B cell (primary cell): ENCODE results near the gene FATE1. TPM values are rescaled to one million over a fixed set of nuclear protein-coding genes. Genes with fewer than 3 reads are reported as not detected.

ENCODE experiments used
- ATAC-seq: fragments of 200-7000 bp; cut with Tn5 transposase; one replicate; pipeline ENCODE4 v1.10.0; 2021; ENCODE audit warnings: low read depth, mild to moderate bottlenecking, moderate number of reproducible peaks, moderate library complexity
- CTCF ChIA-PET: fragments of 350-600 bp; sonication (Branson Sonifier 250); formaldehyde crosslinking; loops from one replicate; lab custom pipeline; 2021; ENCODE audit warnings: antibody characterized with exemption, inconsistent platforms; lab: Charles Lee
- POLR2A ChIA-PET: fragments of 350-600 bp; sonication (Branson Sonifier 250); formaldehyde crosslinking; loops from one replicate; lab custom pipeline; 2021; ENCODE audit warnings: antibody characterized with exemption; lab: Charles Lee
- DNase-seq: peaks from one replicate; pipeline ENCODE4 v3.0.0; 2013
- H2AFZ ChIP-seq: 2 replicates; pipeline ENCODE4 v1.6.1; 2012; ENCODE audit warnings: mild to moderate bottlenecking, low read depth, low read length; ENCODE audit not compliant: insufficient read depth, poor library complexity, severe bottlenecking
- H3K27ac ChIP-seq, 2 donors: 1 replicate in 1 of 2; 2 replicates in 1 of 2; pipeline ENCODE4 v1.5.1; 2012 to 2013; ENCODE audit warnings: low read length in 2 of 2, mild to moderate bottlenecking in 2 of 2, moderate library complexity in 1 of 2
- H3K27me3 ChIP-seq, 4 experiments: fragments of 200-600 bp in 1 of 4; sonication (generic) in 1 of 4; replicated peaks in 1 of 4; 1 replicate in 2 of 4; 2 replicates in 2 of 4; pipeline versions ENCODE4 v1.6.1 to v1.7.0; 2013 to 2016; ENCODE audit warnings: low read length in 3 of 4, mild to moderate bottlenecking in 2 of 4, mixed read lengths in 1 of 4, moderate library complexity in 1 of 4; ENCODE audit not compliant: insufficient read depth in 4 of 4, control insufficient read depth in 3 of 4; ENCODE audit errors: control extremely low read depth in 1 of 4
- H3K36me3 ChIP-seq, 2 experiments: replicated peaks in 1 of 2; 1 replicate in 1 of 2; 2 replicates in 1 of 2; pipeline versions ENCODE4 v1.6.1 to v1.7.1; 2013; ENCODE audit warnings: low read length in 1 of 2; ENCODE audit not compliant: insufficient read depth in 2 of 2, control insufficient read depth in 1 of 2; ENCODE audit errors: control extremely low read depth in 1 of 2, extremely low read depth in 1 of 2
- H3K4me1 ChIP-seq, 2 donors: fragments of 200-600 bp in 1 of 2; sonication (generic) in 1 of 2; 1 replicate in 1 of 2; 2 replicates in 1 of 2; pipeline versions ENCODE4 v1.5.1 to v1.6.1; 2013 to 2017; ENCODE audit warnings: low read length in 2 of 2; ENCODE audit not compliant: control insufficient read depth in 2 of 2, insufficient read depth in 2 of 2
- H3K4me2 ChIP-seq: replicated peaks from 2 replicates; pipeline ENCODE3; 2012; ENCODE audit warnings: mild to moderate bottlenecking, low read depth, low read length; ENCODE audit not compliant: poor library complexity, severe bottlenecking
- H3K4me3 ChIP-seq, 5 experiments: fragments of 200-600 bp in 1 of 5; sonication (generic) in 1 of 5; 1 replicate in 3 of 5; 2 replicates in 2 of 5; pipeline versions ENCODE4 v1.5.1 to v1.7.0; 2011 to 2016; ENCODE audit warnings: low read length in 4 of 5, mild to moderate bottlenecking in 4 of 5, low read depth in 2 of 5, control low read depth in 1 of 5, moderate library complexity in 1 of 5; ENCODE audit not compliant: insufficient read depth in 1 of 5; ENCODE audit errors: control extremely low read depth in 1 of 5, extremely low read depth in 1 of 5
- H3K79me2 ChIP-seq: fragments of 200-600 bp; sonication (generic); one replicate; pipeline ENCODE4 v1.6.0; 2016; ENCODE audit warnings: low read length; ENCODE audit not compliant: control insufficient read depth, insufficient read depth
- H3K9ac ChIP-seq: fragments of 200-600 bp; sonication (generic); 2 replicates; pipeline ENCODE4 v1.6.1; 2017; ENCODE audit warnings: mild to moderate bottlenecking, low read length, moderate library complexity
- H3K9me3 ChIP-seq, 3 donors: one replicate each; pipeline versions ENCODE4 v1.6.1 to v1.7.1; 2013; ENCODE audit warnings: low read length in 2 of 3; ENCODE audit not compliant: control insufficient read depth in 2 of 3, insufficient read depth in 1 of 3; ENCODE audit errors: control extremely low read depth in 1 of 3
- H4K20me1 ChIP-seq: 2 replicates; pipeline ENCODE4 v1.6.0; 2012; ENCODE audit warnings: mild to moderate bottlenecking, low read length; ENCODE audit not compliant: insufficient read depth, control insufficient read depth, poor library complexity, severe bottlenecking
- H3K27ac Mint-ChIP-seq: one replicate; pipeline ENCODE4 v1.8.0; 2021; ENCODE audit warnings: mixed read lengths
- H3K27me3 Mint-ChIP-seq: one replicate; pipeline ENCODE4 v1.8.0; 2021; ENCODE audit warnings: mixed read lengths
- H3K4me1 Mint-ChIP-seq: one replicate; pipeline ENCODE4 v1.8.0; 2021; ENCODE audit warnings: mixed read lengths
- H3K4me3 Mint-ChIP-seq: one replicate; pipeline ENCODE4 v1.8.0; 2021; ENCODE audit warnings: mixed read lengths
- H3K9me3 Mint-ChIP-seq: one replicate; pipeline ENCODE4 v1.8.0; 2022; ENCODE audit warnings: mixed read lengths; ENCODE audit not compliant: insufficient read depth
- EZH2 ChIP-seq: IDR thresholded peaks from 2 replicates; pipeline ENCODE4 v1.6.1; 2012; ENCODE audit warnings: borderline replicate concordance, low read depth, mild to moderate bottlenecking, moderate library complexity, low read length; ENCODE audit not compliant: insufficient read depth, poor library complexity, severe bottlenecking
- WGBS: methylation state at CpG from one replicate; pipeline ENCODE4 v1.1.5; 2013; ENCODE audit warnings: missing lambda C conversion rate; ENCODE audit not compliant: insufficient coverage; 5-methylcytosine and 5-hydroxymethylcytosine counted together
- intact Hi-C: fragments of 100-400 bp; cut with micrococcal nuclease; formaldehyde crosslinking; loops from one replicate; pipeline ENCODE4 v1.10.0; 2022
- polyA plus RNA-seq: library from polyadenylated mRNA; depleted of rRNA; stranded (reverse); fragments of >200 nt; gene quantifications from 2 replicates; pipeline ENCODE4 v1.2.3, GENCODE V29; 2012
- total RNA-seq, 2 donors: library from RNA; stranded (reverse); fragments of 120-200 nt in 1 of 2; gene quantifications; 1 replicate in 1 of 2; 2 replicates in 1 of 2; pipeline versions ENCODE4 v1.2.3 to v1.2.4, GENCODE V29; 2013 to 2022
- TF ChIP-seq, protein P1 (sequence below): fragments of 200-600 bp; IDR thresholded peaks from one replicate; pipeline ENCODE4 v1.8.0; 2022; ENCODE audit warnings: antibody characterized with exemption, mild to moderate bottlenecking

Gene FATE1
- total and polyA plus RNA-seq, 2 donors (not counting 1 experiment from before 2014, with no cell fraction given) = not detected

- Mint-ChIP-seq H3K4me1 (no peaks in the 10 kb centered on the region), H3K9me3 (no peaks in the 10 kb centered on the region), H3K27me3 (peaks cover 3% of the 10 kb centered on the region), H3K4me3 (no peak overlapping the region), H3K27ac (no peak overlapping the region)
- no peak for DNase-seq
- H3K9ac ChIP-seq = no peak overlapping the region
- 84% methylated on average over 3 of the region's 4 CpGs for WGBS
- ATAC-seq = no peak
- no peak for TF ChIP-seq EZH2
- TF ChIP-seq, protein P1, sequence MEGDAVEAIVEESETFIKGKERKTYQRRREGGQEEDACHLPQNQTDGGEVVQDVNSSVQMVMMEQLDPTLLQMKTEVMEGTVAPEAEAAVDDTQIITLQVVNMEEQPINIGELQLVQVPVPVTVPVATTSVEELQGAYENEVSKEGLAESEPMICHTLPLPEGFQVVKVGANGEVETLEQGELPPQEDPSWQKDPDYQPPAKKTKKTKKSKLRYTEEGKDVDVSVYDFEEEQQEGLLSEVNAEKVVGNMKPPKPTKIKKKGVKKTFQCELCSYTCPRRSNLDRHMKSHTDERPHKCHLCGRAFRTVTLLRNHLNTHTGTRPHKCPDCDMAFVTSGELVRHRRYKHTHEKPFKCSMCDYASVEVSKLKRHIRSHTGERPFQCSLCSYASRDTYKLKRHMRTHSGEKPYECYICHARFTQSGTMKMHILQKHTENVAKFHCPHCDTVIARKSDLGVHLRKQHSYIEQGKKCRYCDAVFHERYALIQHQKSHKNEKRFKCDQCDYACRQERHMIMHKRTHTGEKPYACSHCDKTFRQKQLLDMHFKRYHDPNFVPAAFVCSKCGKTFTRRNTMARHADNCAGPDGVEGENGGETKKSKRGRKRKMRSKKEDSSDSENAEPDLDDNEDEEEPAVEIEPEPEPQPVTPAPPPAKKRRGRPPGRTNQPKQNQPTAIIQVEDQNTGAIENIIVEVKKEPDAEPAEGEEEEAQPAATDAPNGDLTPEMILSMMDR = no peak
- H3K79me2 ChIP-seq = no peaks in the 10 kb centered on the region
- no peak overlapping the region for H3K4me2 ChIP-seq
- no peak overlapping the region for H2AFZ ChIP-seq
- H3K9me3 ChIP-seq = no peaks in the 10 kb centered on the region
- H3K27ac ChIP-seq = no peak overlapping the region
- no peaks in the 10 kb centered on the region for H4K20me1 ChIP-seq
- ChIA-PET CTCF (no interaction called here), POLR2A (no interaction called here)
- intact Hi-C loops = no loop called here
- H3K4me1 ChIP-seq = no peaks in the 10 kb centered on the region
- no peaks in the 10 kb centered on the region for H3K36me3 ChIP-seq
- no peaks in the 10 kb centered on the region for H3K27me3 ChIP-seq
- H3K4me3 ChIP-seq = no peak overlapping the region
Observed at GRCh38 chrX:151727346-151727745, 11.5 kb downstream of the FATE1 start.

- Histone ChIP-seq H2AFZ (no peak overlapping the region), H3K4me3 (no peak overlapping the region), H3K9me3 (no peaks in the 10 kb centered on the region), H3K4me2 (no peak overlapping the region), H3K27ac (no peak overlapping the region), H3K27me3 (no peaks in the 10 kb centered on the region), H3K79me2 (no peaks in the 10 kb centered on the region), H4K20me1 (no peaks in the 10 kb centered on the region), H3K9ac (no peak overlapping the region), H3K4me1 (no peaks in the 10 kb centered on the region), H3K36me3 (no peaks in the 10 kb centered on the region)
- ATAC-seq (no peak), DNase-seq (no peak)
- no peak for TF ChIP-seq EZH2
- TF ChIP-seq, protein P1 = no peak
- POLR2A ChIA-PET = no interaction called here
- CTCF ChIA-PET = no interaction called here
- Mint-ChIP-seq H3K9me3 (no peaks in the 10 kb centered on the region), H3K4me1 (no peaks in the 10 kb centered on the region), H3K27ac (no peak overlapping the region), H3K4me3 (no peak overlapping the region), H3K27me3 (peaks cover 3% of the 10 kb centered on the region)
- WGBS = 94% methylated on average over 2 of the region's 4 CpGs
- intact Hi-C loops = no loop called here
Observed at GRCh38 chrX:151729056-151729725, 13.4 kb downstream of the FATE1 start.
